Liver (tissue), 3 donors: ENCODE measurements around the gene JMJD1C.

ENCODE experiments used
- ATF3 ChIP-seq: IDR thresholded peaks from 2 replicates; pipeline ENCODE4 v1.6.1; 2016; ENCODE audit warnings: antibody characterized with exemption
- CTCF ChIP-seq: fragments of 150-350 bp; IDR thresholded peaks from 2 replicates; pipeline ENCODE4 v1.5.1; 2017; ENCODE audit warnings: improper control_type of control experiment, low read depth, low read length; ENCODE audit not compliant: missing input control
- EGR1 ChIP-seq, 2 donors: IDR thresholded peaks; 2 replicates each; pipeline ENCODE4 v1.6.1; 2016 to 2018; ENCODE audit warnings: antibody characterized with exemption in 2 of 2, low read depth in 2 of 2
- GABPA ChIP-seq, 2 donors: IDR thresholded peaks in 1 of 2; conservative IDR thresholded peaks in 1 of 2; 2 replicates each; pipeline ENCODE4 v1.6.1; 2016; ENCODE audit warnings: antibody characterized with exemption in 2 of 2, mild to moderate bottlenecking in 1 of 2, moderate library complexity in 1 of 2
- MAX ChIP-seq: IDR thresholded peaks from 2 replicates; pipeline ENCODE4 v1.6.1; 2016; ENCODE audit warnings: antibody characterized with exemption
- RAD21 ChIP-seq, 2 donors: IDR thresholded peaks; 2 replicates each; pipeline ENCODE4 v1.6.1; 2016; ENCODE audit warnings: antibody characterized with exemption in 2 of 2, mild to moderate bottlenecking in 2 of 2
- REST ChIP-seq: IDR thresholded peaks from 2 replicates; pipeline ENCODE4 v1.6.1; 2016; ENCODE audit warnings: antibody characterized with exemption, mild to moderate bottlenecking
- SP1 ChIP-seq: IDR thresholded peaks from 2 replicates; pipeline ENCODE4 v1.6.1; 2018; ENCODE audit warnings: antibody characterized with exemption, mild to moderate bottlenecking
- TAF1 ChIP-seq: conservative IDR thresholded peaks from 2 replicates; pipeline ENCODE4 v1.6.1; 2016; ENCODE audit warnings: antibody characterized with exemption, mild to moderate bottlenecking
- YY1 ChIP-seq: IDR thresholded peaks from 2 replicates; pipeline ENCODE4 v1.6.1; 2016; ENCODE audit warnings: antibody characterized with exemption, mild to moderate bottlenecking
- TF ChIP-seq, protein P1 (sequence below): IDR thresholded peaks from 2 replicates; pipeline ENCODE4 v1.6.1; 2016; ENCODE audit warnings: antibody characterized with exemption
- donor health status: healthy.
- donor health status: healthy.

DNA sequence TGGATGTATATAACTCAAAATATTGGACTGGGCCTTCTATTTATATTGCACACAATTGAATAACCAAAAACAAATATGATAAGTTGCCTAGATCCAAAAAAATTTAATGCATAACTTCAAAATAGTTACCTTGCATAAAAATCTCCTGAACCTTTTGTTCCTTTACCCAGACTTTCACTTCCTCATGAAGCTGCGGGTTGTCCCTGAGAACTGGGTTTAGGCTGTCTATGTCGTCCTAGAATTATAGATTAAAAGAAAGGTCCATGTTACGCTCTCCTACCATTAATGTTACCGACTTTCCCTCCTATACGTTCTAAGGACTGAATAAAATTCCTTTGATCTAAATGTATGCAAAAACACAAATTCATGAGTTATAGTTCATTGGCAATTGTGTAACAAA is 246.0 kb downstream of the JMJD1C start:
- TF ChIP-seq REST (no peak), YY1 (no peak), CTCF (no peak), GABPA (IDR thresholded peaks at IDR 0.05 in 1 of 2, conservative IDR thresholded peaks at IDR 0.05 in 1 of 2) (no peak), MAX (no peak), SP1 (no peak), TAF1 (no peak), RAD21 (IDR thresholded peaks at IDR 0.05) (no peak), EGR1 (IDR thresholded peaks at IDR 0.05; ENCODE audit: low read depth in 2 of 2) (no peak), ATF3 (no peak)
- TF ChIP-seq, protein P1, sequence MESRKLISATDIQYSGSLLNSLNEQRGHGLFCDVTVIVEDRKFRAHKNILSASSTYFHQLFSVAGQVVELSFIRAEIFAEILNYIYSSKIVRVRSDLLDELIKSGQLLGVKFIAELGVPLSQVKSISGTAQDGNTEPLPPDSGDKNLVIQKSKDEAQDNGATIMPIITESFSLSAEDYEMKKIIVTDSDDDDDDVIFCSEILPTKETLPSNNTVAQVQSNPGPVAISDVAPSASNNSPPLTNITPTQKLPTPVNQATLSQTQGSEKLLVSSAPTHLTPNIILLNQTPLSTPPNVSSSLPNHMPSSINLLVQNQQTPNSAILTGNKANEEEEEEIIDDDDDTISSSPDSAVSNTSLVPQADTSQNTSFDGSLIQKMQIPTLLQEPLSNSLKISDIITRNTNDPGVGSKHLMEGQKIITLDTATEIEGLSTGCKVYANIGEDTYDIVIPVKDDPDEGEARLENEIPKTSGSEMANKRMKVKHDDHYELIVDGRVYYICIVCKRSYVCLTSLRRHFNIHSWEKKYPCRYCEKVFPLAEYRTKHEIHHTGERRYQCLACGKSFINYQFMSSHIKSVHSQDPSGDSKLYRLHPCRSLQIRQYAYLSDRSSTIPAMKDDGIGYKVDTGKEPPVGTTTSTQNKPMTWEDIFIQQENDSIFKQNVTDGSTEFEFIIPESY = no peak
